ENCODE data around the gene ZNF69. TPM values are rescaled to one million over a fixed set of nuclear protein-coding genes. Genes with fewer than 3 reads are reported as not detected.
A peak's percentile ranks its signal among the peaks of the same experiment; 100 is the strongest.

ZNF69 gene
- total and polyA plus RNA-seq, 2 of the 13 experiments (the other 11 are each of a cell fraction or from before 2014, with no cell fraction given), result 9.6 to 21.0 TPM

- TF ChIP-seq CSRNP1 (CRISPR knock-in tag; IDR thresholded peaks at IDR 0.05) (peak; percentile 68; the same call in 1 of the 2 replicates), SKIL (CRISPR knock-in tag; IDR thresholded peaks at IDR 0.05; ENCODE audit: borderline replicate concordance) (no peak), ZSCAN12 (CRISPR knock-in tag; IDR thresholded peaks at IDR 0.05) (no peak), ZNF800 (CRISPR knock-in tag; IDR thresholded peaks at IDR 0.05) (peak; percentile 36; the same call in 1 of the 2 replicates), ZBTB33 (CRISPR knock-in tag; IDR thresholded peaks at IDR 0.05) (no peak), ZNF282 (IDR thresholded peaks at IDR 0.05; ENCODE audit: partially characterized antibody) (no peak), ZNF564 (CRISPR knock-in tag; IDR thresholded peaks at IDR 0.05) (peak; percentile 69; the same call in 1 of the 2 replicates), CHD2 (IDR thresholded peaks at IDR 0.05; ENCODE audit: low read depth, low read length) (peak; percentile 43; the same call in 1 of the 2 replicates), ZNF670 (CRISPR knock-in tag; IDR thresholded peaks at IDR 0.05; ENCODE audit: borderline replicate concordance) (peak; percentile 21; the same call in 1 of the 2 replicates), ZNF749 (CRISPR knock-in tag; IDR thresholded peaks at IDR 0.05; ENCODE audit: borderline replicate concordance) (peak; percentile 95), MZF1 (CRISPR knock-in tag; IDR thresholded peaks at IDR 0.05; ENCODE audit: borderline replicate concordance) (no peak), TFDP1 (CRISPR knock-in tag; IDR thresholded peaks at IDR 0.05; ENCODE audit: borderline replicate concordance) (peak; percentile 39; the same call in 1 of the 2 replicates), ZFP37 (CRISPR knock-in tag; IDR thresholded peaks at IDR 0.05; ENCODE audit: borderline replicate concordance) (no peak), SIN3A (IDR thresholded peaks at IDR 0.05; ENCODE audit: borderline replicate concordance, low read depth, low read length) (no peak), DNMT3B (CRISPR knock-in tag; conservative IDR thresholded peaks at IDR 0.05) (no peak; the same call in 1 of the 2 replicates), MED1 (CRISPR knock-in tag; IDR thresholded peaks at IDR 0.05) (no peak; the same call in none of the 2 replicates), DRAP1 (CRISPR knock-in tag; IDR thresholded peaks at IDR 0.05) (peak; percentile 99)
Measured at GRCh38 chr19:11924886-11925650, 37.5 kb downstream of the ZNF69 start, which contains the start of gene ZNF700 (continued).
